H1 (cell line): Measurements from ENCODE around the gene NXPH3. TPM values are rescaled to one million over a fixed set of nuclear protein-coding genes. Genes with fewer than 3 reads are reported as not detected.

Source experiments
- CTCF ChIA-PET: fragments of 300-600 bp; sonication (Branson Sonifier 250); formaldehyde crosslinking; loops from one replicate; lab custom pipeline; 2021; ENCODE audit not compliant: partially characterized antibody; lab: Charles Lee
- POLR2A ChIA-PET: fragments of 300-600 bp; sonication (Branson Sonifier 250); formaldehyde crosslinking; loops from one replicate; lab custom pipeline; 2021; ENCODE audit warnings: inconsistent platforms; ENCODE audit not compliant: partially characterized antibody; lab: Charles Lee
- DNase-seq, 2 experiments: peaks; one replicate each; pipeline versions ENCODE4 v3.0.0 to v3.0.0-alpha.2; 2010 to 2022; ENCODE audit warnings: low spot score in 2 of 2, low read depth in 1 of 2, mixed read lengths in 1 of 2
- FAIRE-seq: peaks from 2 replicates; lab custom pipeline; 2011; peaks lifted over from hg19 to GRCh38; lab: Jason Lieb, UNC
- H2AFZ ChIP-seq: 2 replicates; pipeline ENCODE4 v1.8.1; 2012; ENCODE audit warnings: low read length, inconsistent platforms
- H2AK5ac ChIP-seq: 2 replicates; pipeline ENCODE4 v1.6.1; 2013; ENCODE audit warnings: low read depth, low read length
- H2BK120ac ChIP-seq: replicated peaks from 2 replicates; pipeline ENCODE3; 2013; ENCODE audit warnings: low read depth, low read length, inconsistent platforms
- H2BK12ac ChIP-seq: 2 replicates; pipeline ENCODE4 v1.6.1; 2013; ENCODE audit warnings: low read depth, low read length
- H2BK15ac ChIP-seq: 2 replicates; pipeline ENCODE4 v1.6.1; 2013; ENCODE audit warnings: low read length
- H2BK20ac ChIP-seq: 2 replicates; pipeline ENCODE4 v1.6.1; 2013; ENCODE audit warnings: low read length
- H2BK5ac ChIP-seq: 2 replicates; pipeline ENCODE4 v1.6.1; 2013; ENCODE audit warnings: low read depth, low read length
- H3K14ac ChIP-seq: 2 replicates; pipeline ENCODE4 v1.6.1; 2013; ENCODE audit warnings: inconsistent platforms; ENCODE audit not compliant: insufficient read length
- H3K18ac ChIP-seq: 2 replicates; pipeline ENCODE4 v1.6.1; 2013; ENCODE audit warnings: low read length; ENCODE audit errors: extremely low read depth
- H3K23ac ChIP-seq: 2 replicates; pipeline ENCODE4 v1.6.1; 2013; ENCODE audit warnings: inconsistent platforms; ENCODE audit not compliant: insufficient read length
- H3K23me2 ChIP-seq: 2 replicates; pipeline ENCODE4 v1.6.1; 2013; ENCODE audit warnings: low read depth, low read length
- H3K27ac ChIP-seq: 2 replicates; pipeline ENCODE4 v1.6.1; 2011; ENCODE audit warnings: low read depth, low read length, inconsistent platforms
- H3K27me3 ChIP-seq, 4 experiments: replicated peaks in 1 of 4; 1 replicate in 1 of 4; 2 replicates in 3 of 4; pipeline versions ENCODE4 v1.6.1 to v1.8.1; 2011 to 2013; ENCODE audit warnings: low read length in 3 of 4, mild to moderate bottlenecking in 3 of 4, inconsistent platforms in 2 of 4, mixed read lengths in 2 of 4, moderate library complexity in 1 of 4; ENCODE audit not compliant: control insufficient read depth in 3 of 4, insufficient read depth in 3 of 4; ENCODE audit errors: extremely low read depth in 1 of 4
- H3K36me3 ChIP-seq, 4 experiments: 2 replicates each; pipeline versions ENCODE4 v1.6.1 to v1.8.1; 2011 to 2013; ENCODE audit warnings: mild to moderate bottlenecking in 4 of 4, low read length in 3 of 4, moderate library complexity in 2 of 4, control low read depth in 1 of 4, inconsistent platforms in 1 of 4; ENCODE audit not compliant: insufficient read depth in 4 of 4, control insufficient read depth in 2 of 4
- H3K4ac ChIP-seq: replicated peaks from 2 replicates; pipeline ENCODE3; 2013; ENCODE audit warnings: low read length, low read depth, mixed read lengths, inconsistent platforms; ENCODE audit not compliant: insufficient read length
- H3K4me1 ChIP-seq, 4 experiments: replicated peaks in 1 of 4; 1 replicate in 1 of 4; 2 replicates in 3 of 4; pipeline versions ENCODE4 v1.6.1 to v1.8.1; 2011 to 2013; ENCODE audit warnings: low read length in 3 of 4, inconsistent platforms in 2 of 4, mixed read lengths in 1 of 4; ENCODE audit not compliant: insufficient read depth in 4 of 4, control insufficient read depth in 3 of 4
- H3K4me2 ChIP-seq, 2 experiments: 2 replicates each; pipeline versions ENCODE4 v1.6.1 to v1.8.1; 2011 to 2013; ENCODE audit warnings: low read depth in 2 of 2, low read length in 2 of 2, control low read depth in 1 of 2, inconsistent platforms in 1 of 2, mild to moderate bottlenecking in 1 of 2; ENCODE audit not compliant: insufficient read depth in 1 of 2
- H3K4me3 ChIP-seq, 4 experiments: fragments of 200-600, 300-600 bp in 1 of 4; sonication (generic), shearing (Covaris generic), sonication (Bioruptor Twin) in 1 of 4; 2 replicates each; pipeline versions ENCODE4 v1.5.1 to v1.8.1; 2011 to 2016; ENCODE audit warnings: low read length in 4 of 4, low read depth in 3 of 4, control low read depth in 2 of 4, inconsistent platforms in 2 of 4, mild to moderate bottlenecking in 2 of 4, mixed read lengths in 1 of 4, moderate library complexity in 1 of 4; ENCODE audit not compliant: insufficient read depth in 2 of 4; ENCODE audit errors: extremely low read depth in 1 of 4
- H3K56ac ChIP-seq: replicated peaks from 2 replicates; pipeline ENCODE3; 2013; ENCODE audit warnings: low read depth, mild to moderate bottlenecking, mixed read lengths, low read length, inconsistent platforms; ENCODE audit not compliant: insufficient read length
- H3K79me1 ChIP-seq: 2 replicates; pipeline ENCODE4 v1.6.1; 2013; ENCODE audit warnings: low read depth, low read length, control low read depth
- H3K79me2 ChIP-seq, 2 experiments: 2 replicates each; pipeline versions ENCODE4 v1.6.1 to v1.8.1; 2012 to 2013; ENCODE audit warnings: low read length in 2 of 2, mild to moderate bottlenecking in 2 of 2, inconsistent platforms in 1 of 2; ENCODE audit not compliant: insufficient read depth in 2 of 2, control insufficient read depth in 1 of 2
- H3K9ac ChIP-seq, 4 experiments: replicated peaks in 1 of 4; 1 replicate in 1 of 4; 2 replicates in 3 of 4; pipeline versions ENCODE4 v1.6.1 to v1.8.1; 2011 to 2013; ENCODE audit warnings: low read depth in 3 of 4, low read length in 3 of 4, control low read depth in 2 of 4, mild to moderate bottlenecking in 2 of 4, moderate library complexity in 2 of 4, inconsistent platforms in 1 of 4; ENCODE audit errors: extremely low read depth in 1 of 4
- H3K9me3 ChIP-seq, 2 experiments: 2 replicates each; pipeline versions ENCODE4 v1.6.1 to v1.8.1; 2012 to 2013; ENCODE audit warnings: mild to moderate bottlenecking in 2 of 2, moderate library complexity in 2 of 2, control low read depth in 1 of 2, inconsistent platforms in 1 of 2, low read depth in 1 of 2, low read length in 1 of 2, mixed read lengths in 1 of 2; ENCODE audit not compliant: insufficient read depth in 2 of 2
- H4K20me1 ChIP-seq, 2 experiments: replicated peaks in 1 of 2; 2 replicates each; pipeline versions ENCODE3 to v1.8.1; 2011 to 2013; ENCODE audit warnings: inconsistent platforms in 2 of 2, low read length in 2 of 2, mild to moderate bottlenecking in 1 of 2; ENCODE audit not compliant: insufficient read depth in 2 of 2, control insufficient read depth in 1 of 2
- H4K5ac ChIP-seq: 2 replicates; pipeline ENCODE4 v1.6.1; 2013; ENCODE audit warnings: low read length, low read depth, mixed read lengths, inconsistent platforms; ENCODE audit not compliant: insufficient read length
- H4K8ac ChIP-seq: 2 replicates; pipeline ENCODE4 v1.8.0; 2013; ENCODE audit warnings: mild to moderate bottlenecking, moderate library complexity, low read length, inconsistent platforms; ENCODE audit not compliant: insufficient read depth; ENCODE audit errors: extremely low read depth
- H4K91ac ChIP-seq: replicated peaks from 2 replicates; pipeline ENCODE3; 2013; ENCODE audit warnings: low read length, mixed read lengths, inconsistent platforms; ENCODE audit not compliant: insufficient read length
- BRCA1 ChIP-seq: IDR thresholded peaks from 2 replicates; pipeline ENCODE4 v1.6.1; 2012; ENCODE audit warnings: low read depth, low read length, improper control_type of control experiment
- EGR1 ChIP-seq: IDR thresholded peaks from 2 replicates; pipeline ENCODE4 v1.6.1; 2011; ENCODE audit warnings: low read depth, low read length, borderline replicate concordance
- EZH2 ChIP-seq: fragments of 200-600 bp; sonication (generic); IDR thresholded peaks from 2 replicates; pipeline ENCODE4 v1.7.1; 2012; ENCODE audit warnings: low read depth, mild to moderate bottlenecking, moderate library complexity, low read length, inconsistent platforms; ENCODE audit not compliant: severe bottlenecking
- GTF2F1 ChIP-seq: IDR thresholded peaks from 2 replicates; pipeline ENCODE4 v1.6.1; 2012; ENCODE audit warnings: low read depth, low read length, improper control_type of control experiment, borderline replicate concordance
- HDAC2 ChIP-seq, 2 experiments: fragments of 300-600 bp in 1 of 2; sonication (generic) in 1 of 2; IDR thresholded peaks; 2 replicates each; pipeline ENCODE4 v1.6.1; 2011 to 2012; ENCODE audit warnings: low read depth in 2 of 2, low read length in 2 of 2, mild to moderate bottlenecking in 2 of 2, moderate library complexity in 2 of 2, borderline replicate concordance in 1 of 2, inconsistent platforms in 1 of 2
- KDM4A ChIP-seq: IDR thresholded peaks from one replicate; pipeline ENCODE4 v1.7.1; 2012; ENCODE audit warnings: low read depth, mild to moderate bottlenecking, moderate library complexity, low read length, inconsistent platforms; ENCODE audit not compliant: severe bottlenecking
- RBBP5 ChIP-seq: IDR thresholded peaks from 2 replicates; pipeline ENCODE4 v1.7.1; 2012; ENCODE audit warnings: low read depth, mild to moderate bottlenecking, inconsistent platforms, low read length, moderate library complexity, borderline replicate concordance
- SIN3A ChIP-seq, 2 experiments: IDR thresholded peaks in 1 of 2; conservative IDR thresholded peaks in 1 of 2; 2 replicates each; pipeline ENCODE4 v1.6.1; 2011 to 2012; ENCODE audit warnings: low read length in 2 of 2, improper control_type of control experiment in 1 of 2, low read depth in 1 of 2, mild to moderate bottlenecking in 1 of 2
- SIRT6 ChIP-seq: IDR thresholded peaks from one replicate; pipeline ENCODE4 v1.7.1; 2012; ENCODE audit warnings: low read length, inconsistent platforms
- SP2 ChIP-seq: IDR thresholded peaks from 2 replicates; pipeline ENCODE4 v1.6.1; 2012; ENCODE audit warnings: mild to moderate bottlenecking, low read length, inconsistent platforms
- TEAD4 ChIP-seq: IDR thresholded peaks from 2 replicates; pipeline ENCODE4 v1.6.1; 2012; ENCODE audit warnings: low read depth, low read length, inconsistent platforms, mixed read lengths
- WGBS, 2 experiments: shearing (Covaris generic) in 1 of 2; methylation state at CpG; one replicate each; pipeline versions ENCODE4 v1.1.6 to v1.1.7; 2013 to 2015; ENCODE audit warnings: low lambda C conversion rate in 2 of 2, mixed read lengths in 2 of 2, inconsistent platforms in 1 of 2, low coverage in 1 of 2, missing lambda C conversion rate in 1 of 2; ENCODE audit not compliant: insufficient replicate concordance in 2 of 2, insufficient coverage in 1 of 2, insufficient read length in 1 of 2; ENCODE audit errors: extremely low coverage in 1 of 2, missing lambda C conversion rate in 1 of 2; 5-methylcytosine and 5-hydroxymethylcytosine counted together
- polyA plus RNA-seq, 7 experiments: library from polyadenylated mRNA; depleted of rRNA in 3 of 7; stranded (reverse) in 5 of 7; unstranded in 2 of 7; fragments of >200 nt in 5 of 7; fragments of 200-250 nt in 2 of 7; gene quantifications; 1 replicate in 5 of 7; 2 replicates in 1 of 7; 4 replicates in 1 of 7; pipeline versions ENCODE4 v1.2.1 to v1.2.3, GENCODE V29; 2011 to 2013; ENCODE audit warnings: missing spikeins in 2 of 7, mixed read lengths in 2 of 7
- total RNA-seq: library from RNA; stranded (reverse); fragmentation: NEBNext Ultra II Directional; extraction: Animal tissue kit (Norgen Biotek cat#: 25700); gene quantifications from 2 replicates; pipeline ENCODE4 v1.2.1, GENCODE V29; 2021

Gene NXPH3
- total and polyA plus RNA-seq, 2 of the 8 experiments (the other 6 are each of a cell fraction or from before 2014, with no cell fraction given) = 2.5 to 3.7 TPM

DNA sequence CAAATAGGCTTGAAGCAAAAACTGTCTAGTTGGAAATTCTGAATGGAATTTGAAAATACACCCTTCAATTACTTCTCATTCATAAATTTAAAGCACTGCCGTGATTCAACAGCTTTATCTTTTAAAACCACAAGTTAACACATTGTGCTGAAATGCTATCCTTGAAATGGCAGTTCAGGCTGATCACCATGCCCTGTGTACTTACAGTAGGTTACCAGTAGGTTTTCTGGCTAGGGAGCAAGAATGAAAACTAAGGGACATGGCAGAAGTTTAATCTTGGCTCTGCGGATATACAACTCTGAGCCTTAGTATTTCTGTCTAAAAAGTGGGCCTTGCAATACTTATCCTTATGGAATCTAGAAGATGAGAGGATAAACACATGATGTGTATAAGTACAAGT lies 28.0 kb downstream of the NXPH3 start:
- Histone ChIP-seq H3K27me3 (no peaks in the 10 kb centered on the region), H2BK20ac (no peak overlapping the region), H2BK12ac (no peak overlapping the region), H3K4me1 (no peaks in the 10 kb centered on the region), H3K79me2 (no peaks in the 10 kb centered on the region), H3K9me3 (no peaks in the 10 kb centered on the region), H2AFZ (no peak overlapping the region), H3K56ac (no peak overlapping the region), H3K79me1 (no peaks in the 10 kb centered on the region), H3K4me2 (no peak overlapping the region), H4K5ac (no peak overlapping the region), H2BK120ac (no peak overlapping the region), H3K14ac (no peak overlapping the region), H4K91ac (no peak overlapping the region), H2BK15ac (no peak overlapping the region), H4K20me1 (no peaks in the 10 kb centered on the region), H3K36me3 (peaks cover 3 to 36% (median 15%) of the 10 kb centered on the region in 4 experiments; a peak in 7 of 8 replicates), H2AK5ac (no peak overlapping the region), H2BK5ac (no peak overlapping the region), H3K23ac (no peak overlapping the region), H3K23me2 (no peaks in the 10 kb centered on the region), H3K27ac (no peak overlapping the region), H3K4me3 (no peak overlapping the region), H4K8ac (no peak overlapping the region), H3K18ac (no peak overlapping the region), H3K4ac (no peak overlapping the region), H3K9ac (no peak overlapping the region)
- ChIA-PET POLR2A (interaction anchor here (0.9 kb wide), 1 partner anchor 105 kb away, joined by 3 read pairs; no protein-coding TSS in a partner anchor), CTCF (interaction anchor here (0.7 to 5.1 kb wide), 10 partner anchors 8 to 104 kb away, joined by 3 to 17 read pairs (median 4); partner anchors contain the start of gene SLC35B1)
- 83% methylated on average over 2 of the region's 2 CpGs; no CpG with 5 or more reads in 1 of the 2 experiments for WGBS, 2 experiments
- TF ChIP-seq EGR1 (no peak), BRCA1 (no peak), SP2 (no peak), HDAC2 (IDR thresholded peaks at IDR 0.05; ENCODE audit: borderline replicate concordance in 1 of 2, low read depth in 2 of 2, low read length in 2 of 2) (no peak), GTF2F1 (no peak), EZH2 (no peak), TEAD4 (no peak), KDM4A (no peak), RBBP5 (no peak), SIN3A (conservative IDR thresholded peaks at IDR 0.05 in 1 of 2, IDR thresholded peaks at IDR 0.05 in 1 of 2; ENCODE audit: low read depth in 1 of 2, low read length in 2 of 2) (no peak), SIRT6 (no peak)
- FAIRE-seq (no peak), DNase-seq (no peak)
